Loucy (cell line): ENCODE measurements around the gene SLC4A4.

Experiments used
- CTCF ChIP-seq: fragments of 200-600 bp; sonication (generic); conservative IDR thresholded peaks from 2 replicates; pipeline ENCODE4 v1.5.1; 2014; ENCODE audit warnings: mild to moderate bottlenecking, antibody characterized with exemption, low read length
- EZH2phosphoT487 ChIP-seq: fragments of 200-600 bp; IDR thresholded peaks from 2 replicates; pipeline ENCODE4 v1.6.1; 2018; ENCODE audit warnings: antibody characterized with exemption, mild to moderate bottlenecking, moderate library complexity, borderline replicate concordance

GRCh38 chr4:71369536-71369935, 30.7 kb downstream of the SLC4A4 start:
- TF ChIP-seq CTCF (no peak), EZH2phosphoT487 (no peak)
